NCI-H146 (cell line): ENCODE data around the gene CRIM1.

Experiments used
- DNase-seq: peaks from one replicate; lab custom pipeline; 2025; lab: John Stamatoyannopoulos, UW

CRIM1 gene

GRCh38 chr2:36425608-36426355 lies 70.2 kb downstream of the CRIM1 start:
- no peak for DNase-seq

DNA sequence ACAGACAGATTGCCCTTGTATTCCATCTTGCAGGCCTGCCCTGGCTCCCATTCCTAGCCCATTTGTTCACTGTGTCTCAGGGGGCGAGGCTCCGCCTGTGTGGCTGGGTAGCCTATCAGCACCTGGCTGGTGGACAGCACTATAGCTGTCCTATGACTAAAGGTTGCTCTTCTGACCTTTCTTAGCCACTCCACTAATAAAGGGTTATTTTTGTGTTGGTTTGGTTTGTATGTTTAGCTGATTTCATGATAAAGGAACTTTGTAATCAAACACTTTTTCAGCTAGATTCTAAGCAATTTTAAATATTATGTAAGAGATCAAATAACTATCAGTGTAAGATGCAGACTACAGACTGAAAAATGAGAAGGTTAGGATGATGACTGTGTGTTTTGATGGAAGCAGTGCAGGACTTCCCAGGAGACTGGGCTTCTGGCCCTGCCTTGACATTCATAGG lies 72.2 kb downstream of the CRIM1 start:
- no peak for DNase-seq

DNA sequence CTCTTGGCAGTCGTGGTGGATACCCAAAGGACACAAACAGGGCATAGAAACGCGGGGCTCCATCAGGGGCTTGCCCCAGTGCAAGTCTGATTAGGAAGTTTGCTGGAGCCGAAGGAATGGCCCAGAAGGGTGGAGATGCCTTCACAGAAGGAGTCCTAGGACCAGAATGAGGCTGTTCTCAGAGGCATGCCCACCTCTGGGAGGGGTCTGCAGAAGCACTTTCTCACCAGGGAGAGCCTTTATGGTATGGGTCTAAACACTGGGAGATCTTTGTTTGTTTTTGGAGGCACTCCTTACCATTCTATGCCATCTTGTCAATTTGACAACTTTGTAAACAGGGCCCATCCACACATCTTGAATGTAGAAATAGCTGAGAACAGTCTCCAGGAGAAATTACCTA lies 75.0 kb downstream of the CRIM1 start:
- DNase-seq = no peak

- DNase-seq = no peak
Observed at GRCh38 chr2:36432479-36432878, 76.9 kb downstream of the CRIM1 start.

DNA sequence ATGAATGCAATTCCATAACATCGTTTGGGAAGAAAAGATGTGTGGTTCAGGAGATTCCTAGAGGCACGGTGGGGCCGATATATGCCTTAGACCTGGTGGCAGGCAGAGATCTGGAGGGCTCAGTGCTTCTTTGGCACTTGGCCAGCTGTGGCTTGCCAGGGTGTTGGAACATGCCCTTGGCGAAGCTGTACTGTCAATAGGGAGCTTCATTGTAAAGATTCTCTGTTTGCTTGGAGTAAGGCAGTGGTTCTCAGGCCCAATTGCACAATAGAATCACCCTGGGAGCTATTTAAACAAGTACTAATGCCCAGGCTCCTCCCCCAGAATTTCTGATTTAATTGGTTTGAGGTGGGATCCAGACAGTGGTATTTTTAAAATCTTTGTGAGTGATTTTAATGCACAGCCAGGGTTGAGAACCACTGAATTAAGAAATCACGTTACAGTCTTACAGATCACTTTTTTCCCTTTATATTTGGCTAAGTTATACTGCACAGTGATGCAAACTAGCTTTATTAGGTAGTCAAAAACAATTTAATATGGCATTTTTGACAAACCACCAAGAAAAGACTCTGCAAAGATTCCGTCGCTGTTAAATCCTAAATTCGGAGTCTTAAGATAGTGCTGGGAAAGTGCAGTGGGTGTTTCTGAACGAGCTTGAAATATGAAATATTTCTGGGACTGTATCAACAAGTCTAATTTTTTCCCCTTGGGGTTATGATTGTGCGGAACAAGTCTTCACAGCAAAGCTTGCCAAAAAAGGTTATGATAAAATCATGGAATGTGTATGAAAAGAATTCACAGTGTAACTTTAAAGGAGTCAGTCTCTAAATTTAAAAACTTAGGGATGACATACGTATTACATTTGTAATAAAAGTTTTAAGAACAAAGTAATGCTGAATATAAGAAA lies 78.0 kb downstream of the CRIM1 start:
- DNase-seq = peak; percentile 40

DNA sequence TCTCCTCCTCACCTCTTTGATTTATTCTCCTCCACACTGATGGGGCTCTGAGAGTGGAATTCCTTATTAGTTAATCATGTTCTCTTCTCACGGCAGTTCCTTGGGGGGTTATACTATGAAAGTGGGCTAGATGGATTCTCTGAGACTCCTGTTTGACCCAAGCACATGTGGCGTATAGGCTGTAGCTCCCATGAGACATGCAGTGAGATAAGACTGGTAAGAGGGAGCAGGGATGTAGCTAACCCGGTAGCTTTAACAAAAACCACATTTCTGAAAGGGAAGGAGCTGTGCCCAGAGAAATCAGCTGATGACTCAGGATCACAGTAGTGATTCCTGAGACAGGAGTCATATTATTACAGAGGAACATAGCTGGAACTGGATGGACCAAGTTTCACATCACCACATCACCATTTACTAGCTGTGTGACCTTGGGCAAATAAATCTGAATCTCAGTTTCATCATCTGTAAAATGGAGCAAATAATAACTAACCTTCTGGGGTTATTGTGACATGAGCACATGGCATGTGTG lies 82.9 kb downstream of the CRIM1 start:
- no peak for DNase-seq

- no peak for DNase-seq
Observed at GRCh38 chr2:36439084-36439483, 83.5 kb downstream of the CRIM1 start.

DNA sequence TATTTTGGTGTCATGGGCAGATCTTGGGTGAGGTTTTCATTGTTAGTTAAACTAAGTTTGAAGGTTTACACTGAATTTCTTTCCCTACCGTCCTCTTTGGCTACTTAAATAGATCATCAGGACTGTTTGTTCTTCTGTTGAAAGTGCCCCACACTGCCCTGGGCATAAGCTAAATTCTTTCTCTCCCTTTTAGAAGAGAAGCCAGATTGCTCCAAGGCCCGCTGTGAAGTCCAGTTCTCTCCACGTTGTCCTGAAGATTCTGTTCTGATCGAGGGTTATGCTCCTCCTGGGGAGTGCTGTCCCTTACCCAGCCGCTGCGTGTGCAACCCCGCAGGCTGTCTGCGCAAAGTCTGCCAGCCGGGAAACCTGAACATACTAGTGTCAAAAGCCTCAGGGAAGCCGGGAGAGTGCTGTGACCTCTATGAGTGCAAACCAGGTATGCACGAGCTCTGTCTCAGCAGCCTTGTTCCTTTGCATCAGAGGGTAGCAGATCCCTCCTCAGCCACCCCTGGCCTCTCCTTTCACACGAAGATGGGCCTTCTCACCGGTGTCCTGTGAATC lies 85.6 kb downstream of the CRIM1 start:
- no peak for DNase-seq

GRCh38 chr2:36441816-36442215 lies 86.2 kb downstream of the CRIM1 start:
- no peak for DNase-seq

GRCh38 chr2:36444216-36444936 lies 88.8 kb downstream of the CRIM1 start:
- DNase-seq = no peak

DNA sequence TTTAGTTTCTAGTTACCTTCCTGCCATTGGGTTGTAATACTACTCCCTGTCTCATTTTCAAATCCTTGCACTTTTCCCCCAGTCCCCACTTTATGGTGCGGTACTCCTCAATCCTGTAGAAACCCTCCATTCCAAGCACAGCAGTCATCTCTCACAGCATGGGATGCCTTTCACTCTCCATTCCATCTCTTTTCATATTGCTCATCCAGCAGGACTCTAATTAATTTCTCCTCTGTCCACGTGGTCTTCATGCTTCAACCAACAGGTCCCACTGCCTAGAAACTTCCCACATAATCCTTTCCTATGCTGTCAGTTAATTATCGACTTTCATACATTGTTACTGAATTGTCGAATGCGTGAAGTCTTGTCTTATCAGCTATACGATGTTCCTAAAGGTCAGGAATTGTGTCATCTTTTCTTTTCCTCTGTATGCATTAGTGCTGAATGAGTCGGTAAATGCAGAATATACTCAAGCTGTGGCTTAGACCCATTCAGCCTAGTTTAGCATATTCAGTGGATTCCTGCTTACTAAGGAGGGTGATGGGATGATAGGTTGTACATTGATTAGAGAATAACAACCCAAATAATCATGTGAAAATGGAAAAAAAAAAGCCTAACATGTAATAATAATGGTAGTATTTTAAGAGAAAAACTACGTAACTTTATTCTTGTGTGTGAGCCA lies 89.7 kb downstream of the CRIM1 start:
- DNase-seq = no peak

GRCh38 chr2:36446294-36446693 lies 90.7 kb downstream of the CRIM1 start:
- no peak for DNase-seq

DNA sequence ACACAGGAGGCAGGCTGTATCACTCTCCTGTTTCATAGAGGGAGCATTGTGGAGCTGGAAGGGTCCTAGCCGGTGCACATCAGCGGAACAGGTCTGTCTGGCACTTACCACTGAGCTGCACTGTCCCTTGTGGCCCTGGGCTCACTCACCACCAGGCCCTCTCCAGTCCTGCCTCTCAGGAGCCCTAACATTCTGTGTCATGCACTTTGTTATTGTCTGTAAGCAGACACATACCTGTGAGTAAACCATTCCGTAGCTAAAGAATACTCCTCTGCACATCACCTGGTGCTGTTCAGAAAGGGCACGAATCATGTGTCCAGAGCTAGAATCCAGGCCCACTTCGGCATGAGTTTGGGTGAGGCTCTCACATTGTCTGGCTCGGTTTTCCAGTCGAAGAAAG lies 93.6 kb downstream of the CRIM1 start:
- DNase-seq = no peak

DNA sequence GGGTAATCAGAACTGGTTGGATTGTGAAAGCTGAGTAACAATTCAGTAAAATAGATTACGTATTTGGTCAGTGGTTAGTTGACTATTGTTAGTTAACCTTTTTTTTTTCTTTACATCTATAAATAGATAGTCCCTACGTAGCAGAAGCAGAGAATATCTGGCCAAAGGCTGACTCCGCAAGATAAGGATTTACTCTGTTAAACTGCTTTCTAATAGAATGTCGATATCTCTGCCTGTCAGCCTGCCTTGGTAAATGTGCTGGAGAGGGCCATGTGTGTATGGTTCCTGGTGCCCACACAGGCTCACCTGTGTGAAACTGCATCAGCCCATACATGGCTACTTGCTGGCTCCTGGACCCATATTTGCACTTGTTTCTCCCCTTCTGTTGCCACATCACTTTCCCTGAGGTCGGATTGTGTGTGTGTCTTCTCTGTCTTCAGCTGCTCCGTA lies 94.4 kb downstream of the CRIM1 start:
- no peak for DNase-seq

GRCh38 chr2:36450466-36451196 lies 95.1 kb downstream of the CRIM1 start:
- no peak for DNase-seq

DNA sequence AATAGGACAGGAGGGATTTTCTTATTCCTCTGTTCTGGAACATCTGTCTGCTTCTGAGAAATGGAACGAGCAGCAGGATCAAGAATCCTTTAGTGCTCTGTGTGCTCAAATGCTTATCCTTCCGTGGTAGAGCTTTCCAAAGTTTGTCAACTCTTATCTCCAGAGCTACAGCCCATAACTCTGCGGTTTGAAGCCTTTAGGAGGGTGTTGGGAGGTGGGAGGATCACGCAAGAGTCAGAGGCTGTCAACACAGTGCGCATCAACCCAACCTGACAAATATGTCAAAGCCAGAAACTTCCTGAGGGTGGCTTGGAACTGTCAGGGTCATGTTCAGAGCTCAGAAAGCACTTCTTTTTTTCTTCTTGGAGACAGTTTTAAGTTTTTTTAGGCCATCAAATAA lies 95.9 kb downstream of the CRIM1 start:
- no peak for DNase-seq

GRCh38 chr2:36452260-36452659 lies 96.7 kb downstream of the CRIM1 start:
- no peak for DNase-seq

DNA sequence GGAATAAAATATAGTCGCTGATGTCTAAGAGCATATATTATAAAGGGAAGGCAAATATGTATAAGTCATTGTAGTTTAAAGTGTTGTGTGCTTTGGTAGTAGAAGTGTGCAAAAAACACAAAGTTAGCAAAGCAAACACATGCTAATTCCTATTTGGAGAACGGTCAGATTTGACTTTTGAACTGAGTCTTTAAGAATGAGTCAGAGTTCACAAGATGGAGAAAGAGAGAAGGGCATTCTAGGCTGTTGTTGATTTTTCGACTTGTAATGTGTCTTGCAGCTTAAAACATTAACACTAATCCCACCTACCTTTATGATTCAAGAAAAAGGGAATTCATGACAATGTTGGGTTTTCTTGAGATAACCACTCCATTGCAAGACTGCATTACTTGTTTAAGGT lies 98.1 kb downstream of the CRIM1 start:
- DNase-seq = no peak

GRCh38 chr2:36455011-36455410 lies 99.4 kb downstream of the CRIM1 start:
- DNase-seq = no peak

GRCh38 chr2:36455788-36456187 lies 100.2 kb downstream of the CRIM1 start:
- DNase-seq = no peak
